ENCODE data around the gene MYCBP2.
"Not testable (repeated sequence)": the region's sequence is repeated elsewhere in the genome, so short reads cannot be mapped to it uniquely, and the experiment has no call there.

The MYCBP2 gene

GRCh38 chr13:77198995-77199394 is 127.9 kb downstream of the MYCBP2 start:
- not testable (repeated sequence) for DNase-seq

GRCh38 chr13:77196052-77196618 is 130.8 kb downstream of the MYCBP2 start:
- no peak for DNase-seq

GRCh38 chr13:77190349-77190958 is 136.4 kb downstream of the MYCBP2 start:
- DNase-seq: no peak

- no peak for DNase-seq
Observed at GRCh38 chr13:77185721-77186120, 141.2 kb downstream of the MYCBP2 start.

- no peak for DNase-seq
Observed at GRCh38 chr13:77184455-77184854, 142.4 kb downstream of the MYCBP2 start.

GRCh38 chr13:77180011-77180410 is 146.9 kb downstream of the MYCBP2 start:
- no peak for DNase-seq

- no peak for DNase-seq
Observed at GRCh38 chr13:77177646-77178045, 149.2 kb downstream of the MYCBP2 start.

GRCh38 chr13:77176350-77176749 is 150.5 kb downstream of the MYCBP2 start:
- DNase-seq: no peak

- DNase-seq: no peak
Observed at GRCh38 chr13:77172650-77173049, 154.2 kb downstream of the MYCBP2 start.

- no peak for DNase-seq
Observed at GRCh38 chr13:77171451-77171850, 155.4 kb downstream of the MYCBP2 start.

- no peak for DNase-seq
Observed at GRCh38 chr13:77168237-77168636, 158.7 kb downstream of the MYCBP2 start.

- no peak for DNase-seq
Observed at GRCh38 chr13:77150651-77151050, 176.2 kb downstream of the MYCBP2 start.

GRCh38 chr13:77143431-77143830 is 183.5 kb downstream of the MYCBP2 start:
- no peak for DNase-seq

- DNase-seq: no peak
Observed at GRCh38 chr13:77139306-77139705, 187.6 kb downstream of the MYCBP2 start.

- DNase-seq: no peak
Observed at GRCh38 chr13:77138813-77139212, 188.1 kb downstream of the MYCBP2 start.

GRCh38 chr13:77136902-77137420 is 189.9 kb downstream of the MYCBP2 start:
- DNase-seq: no peak

- DNase-seq: no peak
Observed at GRCh38 chr13:77124423-77124822, 202.5 kb downstream of the MYCBP2 start.

GRCh38 chr13:77118134-77118533 is 208.8 kb downstream of the MYCBP2 start:
- DNase-seq: no peak

- no peak for DNase-seq
Observed at GRCh38 chr13:77114271-77114670, 212.6 kb downstream of the MYCBP2 start.

- no peak for DNase-seq
Observed at GRCh38 chr13:77113496-77113895, 213.4 kb downstream of the MYCBP2 start.

- DNase-seq: no peak
Observed at GRCh38 chr13:77105051-77105450, 221.8 kb downstream of the MYCBP2 start.

GRCh38 chr13:77099415-77099814 is 227.5 kb downstream of the MYCBP2 start:
- no peak for DNase-seq

- no peak for DNase-seq
Observed at GRCh38 chr13:77095288-77095687, 231.6 kb downstream of the MYCBP2 start.

- DNase-seq: no peak
Observed at GRCh38 chr13:77094773-77095172, 232.1 kb downstream of the MYCBP2 start.

- DNase-seq: no peak
Observed at GRCh38 chr13:77093735-77094134, 233.2 kb downstream of the MYCBP2 start.

All from right forelimb (tissue), 1 donor.